C4-2B (cell line): ENCODE results near the gene CD84.
"Not testable (repeated sequence)": the region's sequence is repeated elsewhere in the genome, so short reads cannot be mapped to it uniquely, and the experiment has no call there.

Experiments used
- H3K27ac ChIP-seq: fragments of 450-650 bp; 2 replicates; pipeline ENCODE4 v1.5.1; 2017
- ZFX ChIP-seq: fragments of 450-650 bp; IDR thresholded peaks from 2 replicates; pipeline ENCODE4 v1.6.1; 2017
- TF ChIP-seq, protein P1 (sequence below): fragments of 450-650 bp; conservative IDR thresholded peaks from 2 replicates; pipeline ENCODE4 v1.5.1; 2017; ENCODE audit warnings: mild to moderate bottlenecking

CD84 gene

DNA sequence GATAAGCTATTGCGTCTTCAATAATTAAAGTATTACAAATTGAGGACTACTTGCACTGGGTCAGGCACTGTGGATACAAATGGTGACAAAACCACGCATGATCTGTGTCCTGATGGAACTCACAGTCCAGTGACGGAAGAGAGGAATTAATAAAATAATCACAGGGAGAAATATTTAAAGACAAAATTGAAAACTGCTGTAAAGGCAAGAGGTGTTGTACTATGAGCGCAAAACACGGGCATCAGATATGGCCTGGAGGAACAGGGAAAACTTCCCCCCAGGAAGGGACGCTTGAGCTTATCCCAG lies 39.7 kb downstream of the CD84 start:
- TF ChIP-seq, protein P1, sequence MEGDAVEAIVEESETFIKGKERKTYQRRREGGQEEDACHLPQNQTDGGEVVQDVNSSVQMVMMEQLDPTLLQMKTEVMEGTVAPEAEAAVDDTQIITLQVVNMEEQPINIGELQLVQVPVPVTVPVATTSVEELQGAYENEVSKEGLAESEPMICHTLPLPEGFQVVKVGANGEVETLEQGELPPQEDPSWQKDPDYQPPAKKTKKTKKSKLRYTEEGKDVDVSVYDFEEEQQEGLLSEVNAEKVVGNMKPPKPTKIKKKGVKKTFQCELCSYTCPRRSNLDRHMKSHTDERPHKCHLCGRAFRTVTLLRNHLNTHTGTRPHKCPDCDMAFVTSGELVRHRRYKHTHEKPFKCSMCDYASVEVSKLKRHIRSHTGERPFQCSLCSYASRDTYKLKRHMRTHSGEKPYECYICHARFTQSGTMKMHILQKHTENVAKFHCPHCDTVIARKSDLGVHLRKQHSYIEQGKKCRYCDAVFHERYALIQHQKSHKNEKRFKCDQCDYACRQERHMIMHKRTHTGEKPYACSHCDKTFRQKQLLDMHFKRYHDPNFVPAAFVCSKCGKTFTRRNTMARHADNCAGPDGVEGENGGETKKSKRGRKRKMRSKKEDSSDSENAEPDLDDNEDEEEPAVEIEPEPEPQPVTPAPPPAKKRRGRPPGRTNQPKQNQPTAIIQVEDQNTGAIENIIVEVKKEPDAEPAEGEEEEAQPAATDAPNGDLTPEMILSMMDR: no peak
- no peak for TF ChIP-seq ZFX
- no peak overlapping the region for H3K27ac ChIP-seq

DNA sequence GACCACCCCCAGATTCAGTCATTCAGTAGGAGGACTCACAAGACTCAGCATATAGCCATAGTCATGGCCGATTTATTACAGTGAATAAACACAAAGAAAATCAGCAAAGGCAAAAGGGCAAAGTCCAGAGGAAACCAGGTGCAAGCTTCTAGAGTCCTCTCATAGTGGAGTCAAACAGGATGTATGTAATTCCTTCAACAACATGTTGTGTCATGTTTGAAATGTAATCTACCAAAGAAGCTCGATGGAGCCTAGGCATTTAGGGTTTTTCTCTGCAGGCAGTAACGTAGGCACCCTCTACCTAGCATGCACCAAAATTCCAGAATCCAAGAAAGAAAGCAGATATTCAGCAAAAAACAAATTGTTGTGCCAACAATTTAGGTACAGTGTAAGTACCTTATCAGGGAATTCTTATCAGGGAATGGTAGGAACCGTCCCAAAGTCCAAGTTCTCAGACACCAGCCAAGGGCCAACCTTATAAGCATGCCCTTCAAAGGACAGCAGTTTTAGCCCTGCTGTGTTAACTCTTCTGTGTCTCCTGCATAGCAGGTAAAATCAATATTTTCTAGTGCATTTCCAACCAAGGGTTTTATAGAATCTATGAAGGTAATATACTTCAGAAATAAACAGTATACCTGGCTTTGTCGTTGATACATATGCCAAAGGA lies 40.2 kb downstream of the CD84 start:
- no peak overlapping the region for H3K27ac ChIP-seq
- TF ChIP-seq ZFX: no peak
- TF ChIP-seq, protein P1: no peak

DNA sequence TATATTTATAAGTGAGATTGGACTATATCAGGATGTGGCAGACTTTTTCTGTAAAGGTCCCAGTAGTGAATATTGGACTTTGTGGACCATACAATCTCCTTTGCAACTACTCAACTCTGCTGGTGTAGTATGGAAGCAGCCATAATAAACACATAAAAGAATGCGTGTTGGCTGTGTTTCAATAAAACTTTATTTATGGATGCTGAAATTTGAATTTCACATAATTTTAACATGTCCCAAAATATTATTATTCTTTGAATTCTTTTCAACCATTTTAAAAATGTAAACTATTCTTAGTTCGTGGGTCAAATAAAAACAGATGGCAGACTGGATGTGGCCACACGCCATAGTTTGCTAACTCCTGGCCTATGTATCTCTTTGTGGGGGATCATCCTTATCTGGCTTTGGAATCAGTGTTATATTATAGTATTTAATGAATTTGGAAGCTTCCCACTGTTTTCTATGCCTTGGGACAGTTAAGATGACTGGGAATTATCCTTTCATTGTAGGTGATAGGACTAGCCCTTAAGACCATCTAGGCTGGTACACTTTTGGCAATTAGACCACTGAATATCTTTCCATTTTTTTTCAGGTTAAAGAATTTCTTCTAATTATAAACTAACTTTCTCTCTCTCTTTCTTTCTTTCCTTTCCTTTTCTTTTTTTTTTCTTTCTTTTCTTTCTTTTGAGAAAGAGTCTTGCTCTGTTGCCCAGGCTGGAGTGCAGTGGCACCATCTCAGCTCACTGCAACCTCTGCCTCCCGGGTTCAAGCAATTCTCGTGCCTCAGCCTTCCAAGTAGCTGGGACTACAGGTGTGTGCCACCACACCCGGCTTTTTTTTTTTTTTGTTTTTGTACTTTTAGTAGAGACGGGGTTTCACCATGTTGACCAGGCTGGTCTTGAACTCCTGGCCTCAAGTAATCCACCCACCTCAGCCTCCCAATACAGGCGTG lies 41.3 kb downstream of the CD84 start:
- TF ChIP-seq, protein P1: no peak
- no peak for TF ChIP-seq ZFX
- H3K27ac ChIP-seq: no peak overlapping the region

DNA sequence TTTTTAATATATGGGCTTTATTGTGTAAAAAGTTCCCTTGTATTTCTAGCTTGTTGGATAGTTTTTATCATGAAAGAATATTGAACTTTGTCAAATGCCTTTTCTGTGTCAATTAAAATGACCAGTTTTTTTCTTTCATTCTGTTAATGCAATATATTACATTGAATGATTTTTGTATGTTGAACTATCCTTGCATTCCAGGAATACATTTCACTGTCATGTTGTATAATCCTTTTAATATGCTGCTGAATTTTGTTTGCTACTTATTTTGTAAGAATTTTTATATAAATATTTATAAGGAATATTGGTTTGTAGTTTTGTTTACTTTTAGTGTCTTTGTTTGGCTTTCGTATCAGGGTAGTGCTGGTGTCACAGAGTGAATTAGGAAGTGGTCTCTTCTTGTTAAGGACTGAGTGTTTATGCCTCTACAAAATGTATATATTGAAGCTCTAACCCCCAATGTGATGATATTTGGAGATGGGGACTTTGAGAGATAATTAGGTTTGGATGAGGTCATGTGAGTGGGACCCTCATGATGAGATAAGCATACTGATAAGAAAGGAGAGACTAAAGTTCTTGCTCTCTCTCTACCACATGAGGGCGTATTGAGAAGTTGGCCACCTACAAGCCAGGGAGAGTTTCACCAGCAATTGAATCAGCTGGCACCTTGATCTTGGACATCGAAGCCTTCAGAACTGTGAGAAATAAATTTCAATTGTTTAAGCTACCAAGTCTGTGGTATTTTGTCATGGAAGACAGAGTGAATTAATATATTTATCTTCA lies 44.3 kb downstream of the CD84 start:
- TF ChIP-seq, protein P1: peak; percentile 17
- TF ChIP-seq ZFX: no peak
- no peak overlapping the region for H3K27ac ChIP-seq

GRCh38 chr1:160532557-160532813 lies 46.8 kb downstream of the CD84 start:
- not testable (repeated sequence) for H3K27ac ChIP-seq

- not testable (repeated sequence) for H3K27ac ChIP-seq
These were observed 47.3 kb downstream of the CD84 start for GRCh38 chr1:160531809-160532556.

DNA sequence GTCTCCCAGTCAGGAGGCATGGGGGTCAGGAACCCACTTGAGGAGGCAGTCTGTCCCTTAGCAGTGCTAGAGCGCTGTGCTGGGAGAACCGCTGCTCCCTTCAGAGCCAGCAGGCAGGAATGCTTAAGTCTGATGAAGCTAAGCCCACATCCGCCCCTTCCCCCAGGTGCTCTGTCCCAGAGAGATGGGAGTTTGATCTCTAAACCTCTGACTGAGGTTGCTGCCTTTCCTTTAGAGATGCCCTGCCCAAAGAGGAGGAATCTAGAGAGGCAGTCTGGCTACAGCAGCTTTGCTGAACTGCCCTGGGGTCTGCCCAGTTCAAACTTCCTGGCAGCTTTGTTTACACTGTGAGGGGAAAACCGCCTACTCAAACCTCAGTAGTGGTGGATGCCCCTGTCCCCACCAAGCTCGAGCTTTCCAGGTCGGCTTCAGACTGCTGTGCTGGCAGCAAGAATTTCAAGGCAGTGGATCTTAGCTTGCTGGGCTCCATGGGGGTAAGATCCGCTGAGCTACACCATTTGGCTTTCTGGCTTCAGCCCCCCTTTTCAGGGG lies 49.8 kb downstream of the CD84 start:
- not testable (repeated sequence) for H3K27ac ChIP-seq

- H3K27ac ChIP-seq: not testable (repeated sequence)
These were observed 55.5 kb downstream of the CD84 start for GRCh38 chr1:160523789-160524188.

GRCh38 chr1:160522622-160523345 lies 56.5 kb downstream of the CD84 start, which contains the start of gene SLAMF6:
Gene SLAMF6 (minus strand): TSS chr1:160523255. CDS start chr1:160523192, 63 bp downstream.
- no peak within 1 kb of the TSS for H3K27ac ChIP-seq
- TF ChIP-seq, protein P1: no peak
- no peak for TF ChIP-seq ZFX
